Common myeloid progenitor, CD34-positive (primary cell): ENCODE data around the gene SLC9A1.

ENCODE experiments used
- CTCF ChIA-PET: fragments of 350-600 bp; sonication (Branson Sonifier 250); formaldehyde crosslinking; loops from one replicate; lab custom pipeline; 2021; ENCODE audit warnings: antibody characterized with exemption; lab: Charles Lee
- POLR2A ChIA-PET: fragments of 350-600 bp; sonication (Branson Sonifier 250); formaldehyde crosslinking; loops from one replicate; lab custom pipeline; 2021; ENCODE audit warnings: antibody characterized with exemption; lab: Charles Lee
- DNase-seq, 3 donors: peaks; one replicate each; pipeline versions ENCODE4 v3.0.0 to v3.0.0-alpha.2; 2013
- H3K27ac ChIP-seq, 2 experiments: 1 replicate in 1 of 2; 2 replicates in 1 of 2; pipeline ENCODE4 v1.7.0; 2013; ENCODE audit warnings: inconsistent platforms in 2 of 2, low read length in 2 of 2, mild to moderate bottlenecking in 2 of 2, low read depth in 1 of 2, moderate library complexity in 1 of 2; ENCODE audit not compliant: severe bottlenecking in 2 of 2, insufficient read depth in 1 of 2, poor library complexity in 1 of 2
- H3K27me3 ChIP-seq, 5 experiments: replicated peaks in 2 of 5; 1 replicate in 3 of 5; 2 replicates in 2 of 5; pipeline versions ENCODE4 v1.6.1 to v1.7.0; 2013; ENCODE audit warnings: low read length in 4 of 5, mild to moderate bottlenecking in 2 of 5, moderate library complexity in 2 of 5, inconsistent platforms in 1 of 5; ENCODE audit not compliant: insufficient read depth in 5 of 5, control insufficient read depth in 4 of 5
- H3K36me3 ChIP-seq, 4 experiments: 1 replicate in 2 of 4; 2 replicates in 2 of 4; pipeline versions ENCODE4 v1.6.1 to v1.7.0; 2013; ENCODE audit warnings: low read length in 3 of 4, control low read depth in 1 of 4, mild to moderate bottlenecking in 1 of 4; ENCODE audit not compliant: control insufficient read depth in 4 of 4, insufficient read depth in 4 of 4
- H3K4me1 ChIP-seq, 4 experiments: 1 replicate in 3 of 4; 2 replicates in 1 of 4; pipeline versions ENCODE4 v1.6.1 to v1.7.1; 2013; ENCODE audit warnings: low read length in 3 of 4, mild to moderate bottlenecking in 3 of 4, control low read depth in 1 of 4, inconsistent platforms in 1 of 4, moderate library complexity in 1 of 4; ENCODE audit not compliant: control insufficient read depth in 4 of 4, insufficient read depth in 4 of 4; ENCODE audit errors: control extremely low read depth in 1 of 4
- H3K4me3 ChIP-seq, 7 experiments: 1 replicate in 4 of 7; 2 replicates in 3 of 7; pipeline versions ENCODE4 v1.5.1 to v1.7.0; 2013; ENCODE audit warnings: mild to moderate bottlenecking in 7 of 7, low read length in 6 of 7, moderate library complexity in 6 of 7, inconsistent platforms in 2 of 7, low read depth in 2 of 7, control low read depth in 1 of 7; ENCODE audit not compliant: insufficient read depth in 4 of 7, control insufficient read depth in 1 of 7; ENCODE audit errors: extremely low read depth in 1 of 7
- H3K9me3 ChIP-seq, 5 experiments: 1 replicate in 4 of 5; 2 replicates in 1 of 5; pipeline versions ENCODE4 v1.6.1 to v1.7.1; 2013; ENCODE audit warnings: low read length in 4 of 5, mild to moderate bottlenecking in 2 of 5, inconsistent platforms in 1 of 5, low read depth in 1 of 5, moderate library complexity in 1 of 5; ENCODE audit not compliant: control insufficient read depth in 4 of 5, insufficient read depth in 2 of 5; ENCODE audit errors: control extremely low read depth in 1 of 5
- WGBS: methylation state at CpG from one replicate; pipeline ENCODE4 v1.1.5; 2013; ENCODE audit not compliant: insufficient coverage; 5-methylcytosine and 5-hydroxymethylcytosine counted together

Gene SLC9A1

GRCh38 chr1:27148591-27148990, 6.3 kb downstream of the SLC9A1 start:
- POLR2A ChIA-PET, result interaction anchor here (0.8 to 1.0 kb wide), 2 partner anchors 9 to 11 kb away, joined by 3 to 4 read pairs; no protein-coding TSS in a partner anchor
- WGBS, result 80% methylated on average over 2 of the region's 2 CpGs
- Histone ChIP-seq H3K4me3 (no peak overlapping the region), H3K27me3 (no peaks in the 10 kb centered on the region), H3K9me3 (no peaks in the 10 kb centered on the region), H3K36me3 (peaks cover 0 to 10% (median 3%) of the 10 kb centered on the region in 4 experiments), H3K4me1 (peaks cover 6 to 34% (median 27%) of the 10 kb centered on the region in 4 experiments), H3K27ac (no peak overlapping the region)
- CTCF ChIA-PET, result interaction anchor here (0.8 to 8.3 kb wide), 5 partner anchors 9 to 39 kb away, joined by 3 to 70 read pairs (median 4); no protein-coding TSS in a partner anchor
- no peak for DNase-seq

GRCh38 chr1:27147842-27148518, 6.9 kb downstream of the SLC9A1 start:
- Histone ChIP-seq H3K4me3 (no peak overlapping the region), H3K27ac (no peak overlapping the region), H3K9me3 (no peaks in the 10 kb centered on the region), H3K27me3 (no peaks in the 10 kb centered on the region), H3K36me3 (peaks cover 0 to 10% (median 3%) of the 10 kb centered on the region in 4 experiments), H3K4me1 (peaks cover 6 to 30% (median 21%) of the 10 kb centered on the region in 4 experiments)
- DNase-seq, result no peak
- POLR2A ChIA-PET, result interaction anchor here (1.0 kb wide), 1 partner anchor 10 kb away, joined by 4 read pairs; no protein-coding TSS in a partner anchor
- CTCF ChIA-PET, result interaction anchor here (0.8 to 8.3 kb wide), 4 partner anchors 9 to 36 kb away, joined by 3 to 70 read pairs (median 6); no protein-coding TSS in a partner anchor
- WGBS, result no CpG with 5 or more reads among the region's 1 CpG

GRCh38 chr1:27145934-27146354, 9.0 kb downstream of the SLC9A1 start:
- Histone ChIP-seq H3K36me3 (peaks cover 0 to 8% (median 3%) of the 10 kb centered on the region in 4 experiments), H3K4me3 (no peak overlapping the region), H3K4me1 (peaks cover 2 to 27% (median 18%) of the 10 kb centered on the region in 4 experiments), H3K27ac (peak overlapping the region in 1 of 2 experiments; percentile 19), H3K27me3 (no peaks in the 10 kb centered on the region), H3K9me3 (no peaks in the 10 kb centered on the region)
- ChIA-PET POLR2A (interaction anchor here (1.7 kb wide), 1 partner anchor 9 kb away, joined by 8 read pairs; the partner anchor contains the start of gene SLC9A1), CTCF (interaction anchor here (0.8 to 1.5 kb wide), 5 partner anchors 9 to 151 kb away, joined by 3 to 4 read pairs (median 3); partner anchors contain the start of gene SLC9A1)
- 86% methylated on average over 5 of the region's 7 CpGs for WGBS
- DNase-seq, result no peak

DNA sequence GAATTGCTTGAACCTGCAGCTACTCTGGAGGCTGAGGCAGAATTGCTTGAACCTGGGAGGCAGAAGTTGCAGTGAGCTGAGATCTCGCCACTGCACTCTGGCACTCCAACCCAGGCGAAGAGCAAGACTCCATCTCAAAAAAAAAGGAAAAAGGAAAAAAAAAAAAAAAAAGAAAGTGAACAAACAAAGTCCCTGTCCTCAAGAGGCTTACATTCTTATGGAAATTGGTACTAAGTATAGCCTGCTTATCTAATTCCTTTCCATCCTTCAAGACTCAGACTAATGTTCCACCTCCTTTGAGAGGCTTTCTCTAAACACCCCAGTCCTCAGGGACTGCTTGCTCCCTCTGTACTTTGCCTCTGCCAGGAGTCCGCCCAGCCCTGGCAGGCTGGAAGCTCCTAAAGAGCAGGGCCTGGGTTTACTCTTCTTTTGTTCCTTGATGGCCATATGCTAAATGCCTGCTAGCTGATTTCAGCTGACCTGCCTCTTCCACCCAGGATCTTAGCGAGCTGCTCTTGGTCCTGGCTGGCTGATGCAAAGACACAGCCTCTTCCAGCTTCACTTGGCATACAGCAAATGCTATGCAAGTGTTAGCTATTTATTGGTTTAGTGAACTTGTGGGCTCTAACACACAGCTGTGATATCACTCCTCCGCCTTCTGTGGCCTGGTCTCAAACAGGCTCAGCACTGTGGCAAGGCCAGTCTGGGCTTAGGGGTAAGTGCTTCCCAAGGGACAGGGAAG, 9.8 kb downstream of the SLC9A1 start:
- CTCF ChIA-PET, result interaction anchor here (0.9 to 1.5 kb wide), 4 partner anchors 9 to 32 kb away, joined by 3 to 4 read pairs (median 3); partner anchors contain the start of gene SLC9A1
- WGBS, result 96% methylated on average over 4 of the region's 5 CpGs
- Histone ChIP-seq H3K36me3 (peaks cover 0 to 8% (median 3%) of the 10 kb centered on the region in 4 experiments), H3K27ac (no peak overlapping the region), H3K27me3 (no peaks in the 10 kb centered on the region), H3K4me3 (no peak overlapping the region), H3K4me1 (peaks cover 0 to 21% (median 16%) of the 10 kb centered on the region in 4 experiments), H3K9me3 (no peaks in the 10 kb centered on the region)
- no peak for DNase-seq
- POLR2A ChIA-PET, result interaction anchor here (1.7 kb wide), 1 partner anchor 9 kb away, joined by 8 read pairs; the partner anchor contains the start of gene SLC9A1

GRCh38 chr1:27144049-27144748, 10.7 kb downstream of the SLC9A1 start:
- CTCF ChIA-PET, result interaction anchor here (0.7 to 1.4 kb wide), 3 partner anchors 15 to 39 kb away, joined by 3 read pairs; no protein-coding TSS in a partner anchor

GRCh38 chr1:27143401-27143800, 11.5 kb downstream of the SLC9A1 start:
- ChIA-PET CTCF (interaction anchor here (0.7 to 8.7 kb wide), 4 partner anchors 9 to 38 kb away, joined by 3 to 70 read pairs (median 4); partner anchors contain the start of gene SLC9A1), POLR2A (interaction anchor here (1.2 to 5.0 kb wide), 2 partner anchors 9 to 11 kb away, joined by 3 to 24 read pairs; partner anchors contain the start of gene SLC9A1)
- peak overlapping the region in 1 of 2 experiments; percentile 35 for H3K27ac ChIP-seq

More at GRCh38 chr1:27144049-27144748, 10.7 kb downstream of the SLC9A1 start:
- POLR2A ChIA-PET, result interaction anchor here (0.5 to 5.0 kb wide), 2 partner anchors 10 to 1003 kb away, joined by 6 to 24 read pairs; partner anchors contain the start of gene SLC9A1
- peaks cover 0 to 8% (median 3%) of the 10 kb centered on the region in 4 experiments for H3K36me3 ChIP-seq
- 99% methylated on average over 9 of the region's 9 CpGs for WGBS
- H3K9me3 ChIP-seq, result no peaks in the 10 kb centered on the region
- H3K4me1 ChIP-seq, result peaks cover 0 to 13% (median 9%) of the 10 kb centered on the region in 4 experiments
- no peaks in the 10 kb centered on the region for H3K27me3 ChIP-seq
- no peak for DNase-seq
- H3K27ac ChIP-seq, result no peak overlapping the region
- no peak overlapping the region for H3K4me3 ChIP-seq

More at GRCh38 chr1:27143401-27143800, 11.5 kb downstream of the SLC9A1 start:
- no peaks in the 10 kb centered on the region for H3K27me3 ChIP-seq
- no peak for DNase-seq
- H3K4me1 ChIP-seq, result peaks cover 0 to 12% (median 5%) of the 10 kb centered on the region in 4 experiments
- no peak overlapping the region for H3K4me3 ChIP-seq
- H3K9me3 ChIP-seq, result no peaks in the 10 kb centered on the region
- peaks cover 0 to 8% (median 4%) of the 10 kb centered on the region in 4 experiments for H3K36me3 ChIP-seq
- WGBS, result 98% methylated on average over 4 of the region's 6 CpGs
